HG02642 (cell line): ENCODE data around the gene LRRC38.

Experiments used
- ATAC-seq: cut with Tn5 transposase; IDR thresholded peaks from one replicate; pipeline ENCODE4 v1.9.1; 2021; ENCODE audit warnings: mild to moderate bottlenecking; ENCODE audit not compliant: unreplicated experiment, poor library complexity

The LRRC38 gene

DNA sequence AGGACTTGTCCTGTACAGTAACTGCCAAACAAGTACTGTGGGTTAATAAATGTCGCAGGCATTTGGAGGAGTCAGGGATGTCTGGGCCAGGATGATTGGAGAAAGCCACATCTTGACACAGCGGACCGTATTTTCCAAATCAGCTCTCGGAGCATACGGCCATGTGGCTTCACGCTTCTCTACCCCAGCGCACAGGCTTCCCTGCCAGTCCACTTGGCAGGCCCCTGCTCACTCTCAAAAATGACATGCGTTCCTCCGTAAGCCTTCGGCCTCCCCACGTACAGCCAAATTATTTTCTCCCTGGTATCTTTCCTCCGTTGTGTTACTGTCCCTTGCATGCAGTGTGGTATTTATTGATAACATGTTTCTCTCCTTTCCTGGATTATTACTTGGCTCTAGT, 7.2 kb upstream of the LRRC38 start:
- no peak for ATAC-seq

DNA sequence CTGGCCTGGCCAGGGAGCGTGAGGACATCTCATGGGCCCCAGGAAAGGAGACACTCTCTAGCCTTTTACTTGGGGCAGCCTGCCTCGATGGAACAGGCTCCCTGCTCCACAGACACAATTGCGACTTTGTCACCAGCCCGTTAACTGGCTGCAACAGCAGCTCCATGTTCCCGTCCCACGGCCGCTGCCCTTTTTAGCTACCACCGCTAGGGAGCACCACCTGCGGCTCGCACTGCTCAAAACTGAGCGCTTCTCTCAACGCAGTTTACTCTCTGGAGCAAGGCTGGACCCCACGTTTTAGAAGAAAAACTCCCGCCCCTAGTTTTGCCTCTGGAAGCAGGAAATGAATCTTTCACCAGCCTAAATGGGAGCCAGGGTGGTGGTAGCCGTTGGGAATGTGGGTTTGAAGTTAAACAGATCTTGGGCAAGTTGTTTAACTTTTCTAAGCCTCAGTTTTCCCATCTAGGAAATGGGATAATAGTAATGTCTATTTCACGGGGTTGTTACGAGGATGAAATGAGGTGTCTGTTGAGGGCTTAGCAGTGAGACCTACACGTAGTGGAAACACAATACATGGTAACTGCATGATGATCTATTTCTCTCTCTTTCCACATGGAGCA, 3.5 kb upstream of the LRRC38 start:
- ATAC-seq = no peak

DNA sequence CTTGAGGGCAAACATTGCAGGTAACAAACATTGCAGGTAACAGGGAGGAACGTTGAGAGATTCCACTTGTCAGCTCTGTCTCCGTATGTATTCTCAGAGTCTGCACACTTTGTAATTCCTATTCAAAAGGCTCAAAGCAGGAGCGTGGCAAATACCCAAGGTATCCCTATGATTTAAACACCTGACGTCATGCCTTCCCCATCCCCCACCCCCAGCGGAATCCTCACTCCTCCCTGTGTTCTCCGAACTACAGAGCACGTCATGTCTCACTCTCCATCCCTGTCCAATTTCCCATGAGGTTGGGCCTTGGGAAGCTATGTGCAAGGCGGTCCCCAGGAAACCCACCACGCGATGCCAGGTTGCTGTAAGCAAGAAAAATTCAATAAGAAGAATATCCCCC, 2.8 kb upstream of the LRRC38 start:
- no peak for ATAC-seq

DNA sequence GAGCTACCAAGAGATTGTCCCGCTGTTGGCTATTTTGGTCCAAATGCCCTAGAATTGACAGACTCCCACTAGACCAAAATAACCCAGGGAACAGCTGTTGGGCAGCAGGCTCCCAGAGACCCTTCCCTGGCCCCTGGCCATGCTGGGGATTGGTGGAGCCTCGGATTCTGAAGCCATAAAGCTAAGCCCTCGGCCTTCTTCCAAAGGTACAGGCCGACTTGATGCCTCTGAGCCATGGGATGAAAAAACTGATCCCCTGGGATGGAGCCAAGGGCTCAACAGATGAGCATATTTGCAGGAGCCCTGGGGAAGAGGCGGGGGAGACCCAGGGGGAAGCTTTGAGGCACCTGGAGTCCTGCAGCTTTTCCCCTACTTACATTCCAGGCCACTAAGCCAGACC, 1.0 kb upstream of the LRRC38 start:
- no peak for ATAC-seq

DNA sequence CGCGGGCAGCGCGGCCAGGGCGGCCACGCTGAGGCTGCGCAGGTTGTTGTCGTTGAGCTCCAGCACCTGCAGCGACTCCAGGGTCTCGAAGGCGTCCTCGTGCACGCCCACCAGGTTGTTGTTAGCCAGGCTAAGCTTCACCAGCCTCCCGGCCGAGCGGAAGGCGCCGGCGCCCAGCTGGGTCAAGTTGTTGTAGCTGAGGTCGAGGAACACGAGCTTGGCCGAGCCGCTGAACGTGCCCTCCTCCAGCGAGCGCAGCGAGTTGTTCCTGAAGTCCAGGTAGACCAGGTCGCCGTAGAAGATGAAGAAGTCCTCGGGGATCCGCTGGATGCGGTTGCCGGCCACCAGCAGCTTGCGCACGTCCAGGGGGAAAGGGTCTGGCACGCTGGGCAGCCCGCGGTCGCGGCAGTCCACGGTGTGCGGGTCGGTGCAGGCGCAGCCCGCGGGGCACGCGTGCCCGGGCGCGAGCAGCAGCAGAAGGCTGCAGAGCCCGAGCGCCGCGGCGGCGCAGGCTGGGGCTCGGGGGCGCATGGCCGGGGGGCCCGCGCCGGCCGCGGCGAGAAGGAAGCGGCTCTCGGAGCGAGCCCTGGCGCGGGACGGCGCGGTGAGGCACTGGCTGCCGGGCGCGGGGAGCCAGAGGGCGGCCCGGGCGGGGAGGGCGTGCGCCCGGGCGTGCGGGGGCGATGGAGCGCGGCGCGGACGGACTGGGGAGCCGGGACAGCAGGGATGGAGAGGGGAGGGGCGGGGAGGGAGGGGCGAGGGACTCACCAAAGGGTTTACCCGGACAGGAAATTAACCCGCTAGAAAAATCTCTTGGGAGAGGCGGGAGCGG, 524 bp downstream of the LRRC38 start:
- ATAC-seq = no peak

DNA sequence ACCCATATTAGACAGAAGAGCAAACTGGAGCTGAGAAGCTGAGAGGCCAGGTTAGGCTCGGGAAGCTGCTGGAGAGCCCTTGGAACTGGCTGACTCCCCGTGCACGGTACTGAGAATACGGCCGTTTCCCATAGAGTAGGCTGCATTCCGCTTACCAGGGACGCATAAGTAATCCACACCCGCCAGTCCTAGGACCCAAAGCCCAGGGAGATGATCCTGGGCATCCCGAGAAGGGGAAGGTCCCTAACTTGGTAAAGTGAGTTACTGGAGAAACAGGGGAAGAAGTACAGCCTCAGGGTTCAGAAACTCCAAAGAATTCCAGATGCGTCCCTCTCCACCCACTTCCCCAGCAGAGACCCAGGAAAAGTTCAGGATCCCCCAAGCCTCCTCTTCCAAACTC, 1.3 kb downstream of the LRRC38 start:
- no peak for ATAC-seq

DNA sequence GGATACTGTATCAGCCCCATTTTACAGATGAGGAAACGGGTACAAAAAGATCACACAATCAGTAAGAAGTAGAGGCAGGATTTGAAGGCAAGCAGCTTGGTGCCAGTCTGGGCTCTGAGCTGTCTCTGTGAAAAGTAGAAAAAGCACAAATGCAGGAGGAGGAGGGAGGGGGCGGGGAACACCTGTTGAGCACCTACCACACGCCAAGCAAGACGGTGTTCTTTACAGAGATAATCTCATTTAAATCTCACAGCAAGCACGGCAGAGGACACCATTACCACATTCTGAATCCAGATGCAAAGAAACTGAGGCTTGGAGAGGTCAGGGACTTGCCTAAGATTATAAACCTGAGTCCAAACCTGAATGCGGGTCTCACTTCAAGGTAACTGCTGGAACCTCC, 3.3 kb downstream of the LRRC38 start:
- no peak for ATAC-seq

DNA sequence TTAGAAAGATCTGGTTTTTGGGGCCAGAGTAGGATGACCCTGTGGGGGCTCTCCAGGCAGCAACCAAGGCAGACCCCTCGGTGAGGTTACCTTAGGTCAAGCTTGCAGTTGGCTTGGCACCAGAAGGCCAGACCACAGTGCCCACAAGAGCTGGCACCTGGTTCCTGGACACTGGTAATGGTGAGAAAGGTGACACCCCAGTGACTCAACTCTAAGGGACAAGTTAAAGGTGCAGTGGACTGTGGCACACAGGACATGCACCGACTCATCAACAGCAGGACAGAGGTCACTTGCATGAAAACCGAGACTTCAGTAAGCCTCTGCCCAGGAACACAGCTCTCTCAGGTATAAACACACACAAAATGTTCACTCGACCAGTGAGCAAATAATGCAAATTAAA, 6.7 kb downstream of the LRRC38 start:
- no peak for ATAC-seq

DNA sequence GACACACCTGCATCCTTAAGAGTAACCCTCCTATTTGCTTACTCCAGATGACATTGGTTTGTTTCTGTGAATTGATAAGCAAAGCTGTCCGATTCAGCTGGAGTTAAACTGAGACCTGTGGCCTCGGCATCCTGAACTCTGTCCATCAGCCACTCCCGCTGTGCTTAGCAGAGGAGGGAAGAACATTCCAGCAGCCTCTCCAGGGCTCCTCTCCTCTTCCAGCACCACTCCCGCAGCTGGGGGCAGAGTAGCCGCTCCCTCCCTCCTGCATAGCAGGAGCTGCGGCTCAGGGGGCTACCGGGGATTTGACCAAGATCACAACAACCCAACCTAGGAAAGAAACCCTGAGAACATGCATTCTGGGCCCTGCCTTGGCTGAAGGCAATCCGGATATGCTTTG, 8.8 kb downstream of the LRRC38 start:
- ATAC-seq = no peak

DNA sequence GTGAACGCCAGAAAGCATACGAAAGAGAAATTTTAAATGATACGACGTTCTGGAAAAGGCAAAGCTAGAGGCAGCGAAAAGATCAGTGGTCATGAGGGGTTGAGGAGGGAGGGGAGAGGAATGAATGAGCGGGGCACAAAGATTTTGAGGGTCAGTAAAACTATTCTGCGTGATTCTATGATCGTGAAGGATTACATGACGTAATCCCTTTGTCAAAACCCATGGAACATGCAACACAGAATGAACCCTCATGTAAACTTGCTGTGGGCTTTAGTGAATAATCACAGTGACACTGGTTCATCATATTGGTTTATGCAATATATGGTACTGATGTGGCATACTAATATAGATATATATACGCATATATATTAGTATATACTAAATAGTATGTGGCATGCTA, 13.0 kb downstream of the LRRC38 start:
- ATAC-seq = no peak

DNA sequence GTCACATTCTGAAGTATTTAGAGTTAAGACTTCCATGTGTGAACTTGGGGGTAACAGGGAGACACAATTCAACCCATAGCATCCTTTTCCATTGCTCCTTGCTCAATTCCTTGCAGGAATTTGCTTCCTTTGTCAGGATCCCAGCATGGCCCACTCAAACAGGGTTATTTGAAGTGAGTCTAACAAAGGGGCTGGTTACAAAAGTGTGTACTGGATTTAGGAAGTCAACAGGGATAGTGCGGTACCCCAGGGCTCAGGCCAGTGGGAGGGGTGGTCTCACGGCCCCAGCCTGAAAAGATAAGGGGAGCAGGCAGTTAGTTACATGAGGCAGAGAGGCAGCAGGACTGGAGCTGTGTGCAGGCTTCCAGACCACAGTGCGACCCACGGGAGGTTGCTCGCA, 14.4 kb downstream of the LRRC38 start:
- ATAC-seq = no peak

DNA sequence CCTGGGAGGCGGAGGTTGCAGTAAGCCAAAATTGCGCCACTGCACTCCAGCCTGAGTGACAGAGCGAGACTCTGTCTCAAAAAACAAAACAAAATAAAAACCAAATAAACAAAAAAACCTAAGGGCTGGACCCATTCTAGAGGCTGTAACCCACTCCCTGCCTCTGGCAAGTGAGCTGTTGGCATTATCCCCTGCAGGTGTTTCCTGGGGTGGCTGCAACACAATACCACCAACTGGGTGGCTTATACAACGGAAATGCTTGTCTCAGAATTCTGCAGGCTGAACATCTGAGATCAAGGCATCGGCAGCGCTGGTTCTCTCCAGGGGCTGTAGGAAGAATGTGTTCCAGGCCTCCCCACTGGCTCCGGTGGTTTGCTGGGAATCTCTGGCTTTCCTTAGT, 15.2 kb downstream of the LRRC38 start:
- no peak for ATAC-seq

DNA sequence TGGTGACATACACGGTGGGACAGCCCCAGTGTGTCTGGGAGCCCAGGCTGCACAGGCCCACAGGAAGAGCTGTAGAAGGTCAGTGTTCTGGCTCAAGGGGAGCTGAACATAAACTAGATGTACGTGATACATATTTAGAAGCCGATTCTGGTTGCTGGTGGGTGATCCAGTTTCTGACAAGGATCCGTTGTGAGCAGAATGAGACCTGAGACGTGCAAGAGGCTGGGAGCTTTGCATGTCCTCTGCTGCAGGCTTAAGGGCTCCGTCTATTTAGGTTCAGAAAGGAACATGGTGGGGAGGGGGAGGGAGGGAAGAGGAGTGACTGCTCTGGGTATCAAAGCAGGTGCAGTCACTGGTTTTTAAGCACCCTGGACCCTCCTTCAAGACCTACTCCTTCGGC, 18.6 kb downstream of the LRRC38 start:
- ATAC-seq = no peak

DNA sequence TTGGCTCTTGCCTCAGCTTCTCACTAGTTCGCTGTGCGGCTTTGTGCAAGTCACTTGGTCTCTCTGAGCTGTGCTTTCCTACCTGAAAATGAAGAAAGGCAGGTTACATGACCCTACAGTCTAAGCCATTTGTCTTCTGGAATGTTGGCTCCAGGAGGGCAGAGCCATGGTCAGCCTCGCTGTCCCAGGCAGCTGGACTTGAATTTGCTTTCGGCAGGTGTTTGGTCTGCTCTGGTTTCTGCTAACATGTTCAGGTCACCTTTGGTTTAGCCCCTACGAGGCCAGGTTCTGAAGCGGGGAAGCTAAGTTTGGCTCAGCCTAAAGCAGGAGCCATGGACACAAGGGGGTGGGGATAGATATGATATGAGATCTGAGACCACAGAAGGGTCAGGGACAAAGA, 19.1 kb downstream of the LRRC38 start:
- ATAC-seq = no peak

DNA sequence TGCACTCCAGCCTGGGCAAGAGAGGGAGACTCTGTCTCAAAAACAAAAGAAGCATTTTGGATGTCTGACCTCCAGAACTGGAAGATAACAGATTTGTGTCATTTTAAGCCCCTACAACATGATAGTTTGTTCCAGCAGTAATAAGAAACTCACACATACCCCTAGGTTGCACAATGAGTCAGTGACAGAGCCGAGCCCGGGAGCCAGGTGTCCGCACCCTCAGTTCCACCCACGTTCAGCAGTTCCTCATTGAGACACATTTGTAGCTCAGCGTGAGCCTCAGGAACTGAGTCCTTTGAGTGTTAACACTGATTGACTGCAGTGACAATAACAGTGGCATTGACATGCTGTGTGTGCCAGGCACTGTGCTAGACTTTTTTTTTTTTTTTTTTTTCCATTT, 19.8 kb downstream of the LRRC38 start:
- ATAC-seq = no peak

DNA sequence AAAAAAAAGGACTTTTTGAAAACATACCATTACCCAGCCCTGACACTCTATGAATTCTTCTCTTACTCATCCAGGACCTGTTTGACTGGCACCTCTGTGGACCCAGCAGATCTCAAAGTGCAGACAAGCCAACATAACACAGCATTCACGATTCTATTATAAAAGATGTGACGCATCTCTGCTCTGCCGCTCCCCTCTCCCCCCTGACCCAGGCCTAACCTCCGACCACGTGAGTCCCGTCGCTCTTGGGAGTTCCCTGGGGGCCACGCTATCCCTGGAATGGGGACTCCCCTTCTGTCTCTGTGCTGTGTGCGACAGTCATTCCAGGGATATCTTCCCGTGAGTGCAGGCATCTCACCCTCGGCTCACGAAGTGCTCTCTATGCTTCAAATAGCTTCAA, 21.1 kb downstream of the LRRC38 start:
- no peak for ATAC-seq

DNA sequence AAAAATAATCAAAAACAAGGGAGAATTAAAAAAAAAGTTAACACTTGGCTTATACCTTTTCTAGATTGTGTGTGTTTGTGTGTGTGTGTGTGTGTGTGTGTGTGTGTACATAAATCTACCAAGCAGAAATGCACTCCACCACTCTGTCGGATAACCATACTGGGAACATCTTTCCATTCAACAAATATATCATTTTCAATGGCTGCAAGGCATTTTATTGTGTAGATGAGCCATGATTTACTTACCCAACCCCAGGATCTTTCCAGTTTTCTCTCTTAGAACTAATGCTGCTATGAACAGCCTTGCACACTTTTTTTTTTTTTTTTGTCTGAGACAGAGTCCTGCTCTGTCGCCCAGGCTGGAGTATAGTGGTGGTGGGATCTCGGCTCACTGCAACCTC, 25.8 kb downstream of the LRRC38 start:
- no peak for ATAC-seq

DNA sequence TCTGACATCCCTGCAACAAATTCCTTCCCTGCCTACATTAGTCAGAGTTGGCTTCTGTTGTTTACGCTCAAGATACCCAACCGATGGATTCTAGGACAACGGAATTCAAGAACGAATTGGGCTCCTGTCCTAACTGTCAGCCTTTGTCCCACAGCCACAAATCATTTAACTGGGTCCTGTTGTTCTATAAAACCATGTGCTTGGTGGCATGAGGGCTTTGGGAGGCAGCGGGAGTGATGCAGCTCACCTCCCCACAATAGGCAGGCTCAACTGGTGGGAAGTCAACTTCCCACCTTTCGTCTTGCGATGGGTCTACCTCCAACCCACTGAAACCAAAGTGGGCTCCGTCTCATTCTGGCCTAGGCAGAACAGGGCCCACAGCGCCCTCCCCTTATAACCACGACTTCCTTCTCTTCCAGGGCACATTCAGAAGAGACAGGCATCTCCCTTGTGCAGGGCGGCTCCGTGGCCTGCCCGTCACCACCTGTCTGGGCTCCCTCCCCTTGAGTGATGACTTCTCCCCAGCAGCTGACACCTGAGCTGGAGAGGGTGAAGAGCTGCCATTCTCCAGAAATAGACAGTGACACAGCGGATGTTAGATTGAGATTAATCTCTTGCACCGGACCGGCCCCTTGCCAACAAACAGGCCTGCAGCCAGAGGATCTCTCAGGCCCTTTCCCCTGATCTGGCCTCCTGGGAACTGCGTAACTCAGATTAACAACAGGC, 26.5 kb downstream of the LRRC38 start:
- ATAC-seq = no peak

DNA sequence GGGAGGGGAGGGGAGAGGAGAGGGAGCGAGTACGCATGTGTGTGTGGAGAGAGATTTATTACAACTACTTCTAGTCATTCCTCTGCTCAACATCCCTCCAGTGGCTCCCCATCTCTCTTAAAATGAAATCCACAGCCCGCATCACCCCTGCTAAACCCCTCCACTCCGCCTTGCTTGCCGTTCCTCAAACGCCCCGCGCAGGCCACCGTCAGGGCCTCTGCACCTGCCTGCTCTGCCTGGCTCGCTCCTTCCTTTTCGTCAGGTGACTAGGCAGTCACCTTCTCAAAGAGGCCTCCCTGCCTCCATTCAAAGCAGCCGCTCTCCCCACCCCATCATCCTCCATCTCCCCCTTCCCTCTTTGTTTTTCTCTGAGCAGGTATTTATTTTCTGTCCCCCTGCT, 29.9 kb downstream of the LRRC38 start:
- ATAC-seq = no peak

DNA sequence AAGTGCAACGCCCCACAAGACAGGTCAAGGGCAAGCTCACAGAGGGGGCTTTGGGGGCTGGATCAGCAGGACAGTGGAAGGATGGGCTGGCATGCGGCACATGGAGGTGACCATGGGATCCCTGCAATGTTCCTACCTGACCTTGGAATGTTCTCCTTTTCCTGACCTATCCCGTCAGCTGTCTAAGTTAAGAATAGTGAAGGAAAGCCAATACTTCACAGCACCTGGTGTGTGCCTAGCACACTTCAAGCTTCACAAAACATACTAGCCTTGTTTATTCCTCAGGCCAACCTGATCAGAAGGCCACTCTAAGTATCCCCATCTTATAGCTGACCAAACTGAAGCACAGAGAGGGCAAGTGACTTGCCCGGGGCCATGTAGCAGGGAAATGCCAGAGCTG, 31.2 kb downstream of the LRRC38 start:
- no peak for ATAC-seq

DNA sequence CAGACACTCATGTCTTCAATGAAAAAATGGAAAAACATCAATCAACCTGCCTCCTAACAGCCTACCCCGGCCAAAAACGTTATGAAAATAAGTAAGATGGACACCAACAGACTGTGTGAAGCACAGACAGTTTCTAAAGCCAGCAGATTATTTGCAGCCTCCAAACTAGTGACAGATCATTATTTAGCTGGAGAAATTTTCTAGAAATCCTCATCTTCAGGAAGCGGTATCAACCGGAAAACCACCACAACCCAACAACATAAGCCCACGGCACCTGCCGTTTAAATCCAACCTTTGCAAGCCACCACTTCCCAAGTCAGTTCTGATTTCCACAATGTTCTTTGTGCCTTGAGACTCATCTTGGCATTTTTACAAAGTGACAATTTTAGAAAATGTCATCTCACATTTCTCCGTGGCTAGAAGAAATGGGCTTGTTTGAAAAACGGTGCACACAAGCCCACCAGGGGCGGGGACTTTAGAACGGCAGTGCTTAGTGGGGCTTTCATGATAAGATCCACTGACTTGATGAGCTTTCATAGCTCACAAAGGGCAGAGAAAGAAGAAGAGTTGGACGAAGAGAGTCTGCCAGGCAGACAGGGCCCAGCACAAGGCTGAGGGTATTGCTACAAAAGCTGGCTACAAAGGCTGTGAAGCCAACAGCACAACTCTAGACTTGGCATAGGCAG, 34.5 kb downstream of the LRRC38 start:
- no peak for ATAC-seq
